K562 (cell line): ENCODE results near the gene DPCD. TPM values are rescaled to one million over a fixed set of nuclear protein-coding genes. Genes with fewer than 3 reads are reported as not detected.

Experiments used
- ATAC-seq: fragments of 200-7000 bp; cut with Tn5 transposase; 3 replicates; pipeline ENCODE4 v1.9.1; 2020; ENCODE audit warnings: moderate library complexity
- BruUV-seq: library from RNA; stranded (reverse); fragments of 400-500 nt; replicated peaks from 2 replicates; lab custom pipeline; 2021; lab: Mats Ljungman, UMichigan
- CTCF ChIA-PET: fragments of 300-600 bp; formaldehyde crosslinking; extraction: SDS; loops from one replicate; lab custom pipeline; 2021; ENCODE audit warnings: low intra/inter-chr PET ratio; lab: Yijun Ruan, JAX
- POLR2A ChIA-PET: fragments of 300-600, 350-650 bp; sonication (Branson Sonifier 250); formaldehyde crosslinking; extraction: SDS; loops from one replicate; lab custom pipeline; 2021; ENCODE audit warnings: antibody characterized with exemption, inconsistent platforms; lab: Yijun Ruan, JAX
- DNase-seq, 4 experiments: peaks; one replicate each; pipeline versions ENCODE4 v3.0.0 to v3.0.0-alpha.2; 2011 to 2018; ENCODE audit warnings: low spot score in 3 of 4, mixed read lengths in 3 of 4; ENCODE audit errors: extremely low read depth in 1 of 4
- FAIRE-seq: peaks from 2 replicates; lab custom pipeline; 2011; peaks lifted over from hg19 to GRCh38; lab: Jason Lieb, UNC
- H2AFZ ChIP-seq: 2 replicates; pipeline ENCODE4 v1.6.0; 2011; ENCODE audit warnings: low read depth, low read length, control low read depth, inconsistent platforms
- H3K27ac ChIP-seq: fragments of 200-600 bp; 3 replicates; pipeline ENCODE4 v1.8.0; 2011; ENCODE audit warnings: low read depth, mild to moderate bottlenecking, control low read depth, inconsistent platforms, low read length, moderate library complexity, mixed read lengths; ENCODE audit errors: extremely low read depth
- H3K27me3 ChIP-seq, 2 experiments: fragments of 300-600 bp in 1 of 2; 2 replicates in 1 of 2; 3 replicates in 1 of 2; pipeline versions ENCODE4 v1.6.0 to v1.8.0; 2011; ENCODE audit warnings: inconsistent platforms in 2 of 2, low read length in 2 of 2, mild to moderate bottlenecking in 1 of 2, mixed read lengths in 1 of 2, moderate library complexity in 1 of 2; ENCODE audit not compliant: control insufficient read depth in 2 of 2, insufficient read depth in 2 of 2
- H3K36me3 ChIP-seq: fragments of 300-600 bp; 3 replicates; pipeline ENCODE4 v1.8.0; 2011; ENCODE audit warnings: mild to moderate bottlenecking, low read length, inconsistent platforms; ENCODE audit not compliant: control insufficient read depth, insufficient read depth
- H3K4me1 ChIP-seq, 2 experiments: fragments of 200-600 bp in 1 of 2; replicated peaks in 1 of 2; 2 replicates in 1 of 2; 3 replicates in 1 of 2; pipeline versions ENCODE4 v1.5.1 to v1.8.0; 2011; ENCODE audit warnings: inconsistent platforms in 2 of 2, low read length in 2 of 2, mild to moderate bottlenecking in 1 of 2, mixed read lengths in 1 of 2, moderate library complexity in 1 of 2; ENCODE audit not compliant: control insufficient read depth in 2 of 2, insufficient read depth in 2 of 2
- H3K4me2 ChIP-seq: 2 replicates; pipeline ENCODE4 v1.6.1; 2011; ENCODE audit warnings: low read length, control low read depth, inconsistent platforms, mixed read lengths; ENCODE audit not compliant: insufficient read depth
- H3K4me3 ChIP-seq: fragments of 200-600 bp; sonication (generic), shearing (Covaris generic); 2 replicates; pipeline ENCODE4 v1.5.1; 2016; ENCODE audit warnings: control low read depth, inconsistent platforms
- H3K79me2 ChIP-seq: fragments of 200-600 bp; 3 replicates; pipeline ENCODE4 v1.8.0; 2011; ENCODE audit warnings: low read length, inconsistent platforms; ENCODE audit not compliant: control insufficient read depth, insufficient read depth
- H3K9ac ChIP-seq, 2 experiments: 2 replicates each; pipeline versions ENCODE4 v1.6.0 to v1.6.1; 2011; ENCODE audit warnings: low read depth in 2 of 2, low read length in 2 of 2, control low read depth in 1 of 2, inconsistent platforms in 1 of 2, mild to moderate bottlenecking in 1 of 2, mixed read lengths in 1 of 2; ENCODE audit not compliant: insufficient read depth in 1 of 2
- H3K9me1 ChIP-seq: one replicate; pipeline ENCODE4 v1.6.0; 2011; ENCODE audit warnings: inconsistent platforms, mild to moderate bottlenecking, low read length, moderate library complexity; ENCODE audit not compliant: control insufficient read depth, insufficient read depth
- H3K9me3 ChIP-seq: replicated peaks from 2 replicates; pipeline ENCODE4 v1.5.1; 2011; ENCODE audit warnings: low read depth, low read length, inconsistent platforms; ENCODE audit not compliant: control insufficient read depth, insufficient read depth
- H4K20me1 ChIP-seq: replicated peaks from 2 replicates; pipeline ENCODE4 v1.6.1; 2011; ENCODE audit warnings: low read length, inconsistent platforms, mixed read lengths; ENCODE audit not compliant: control insufficient read depth, insufficient read depth
- AFF4 ChIP-seq: sonication (generic); formaldehyde crosslinking; IDR thresholded peaks from 2 replicates; pipeline ENCODE4 v1.8.0; 2023; ENCODE audit warnings: mild to moderate bottlenecking, missing genetic modification reagents
- BRF1 ChIP-seq: IDR thresholded peaks from 3 replicates; pipeline ENCODE4 v1.6.1; 2011; ENCODE audit warnings: borderline replicate concordance, mild to moderate bottlenecking; ENCODE audit not compliant: insufficient read length; ENCODE audit errors: extremely low read depth
- DNMT1 ChIP-seq: fragments of 450-650 bp; IDR thresholded peaks from 2 replicates; pipeline ENCODE4 v1.6.1; 2016; ENCODE audit warnings: antibody characterized with exemption, mild to moderate bottlenecking
- MXI1 ChIP-seq: IDR thresholded peaks from 2 replicates; pipeline ENCODE4 v1.6.1; 2011; ENCODE audit warnings: low read depth, mild to moderate bottlenecking, improper control_type of control experiment, low read length
- RBM34 ChIP-seq: fragments of 200-400 bp; formaldehyde crosslinking; IDR thresholded peaks from 2 replicates; pipeline ENCODE4 v1.6.1; 2018; ENCODE audit warnings: low read length, borderline replicate concordance; ENCODE audit not compliant: insufficient read depth
- TCFL5 ChIP-seq: fragments of 250-450 bp; sonication (Bioruptor Pico); conservative IDR thresholded peaks from 2 replicates; pipeline ENCODE4 v1.6.1; 2021; ENCODE audit warnings: mild to moderate bottlenecking, moderate library complexity, matching md5 sums
- XRCC5 ChIP-seq: fragments of 200-400 bp; formaldehyde crosslinking; IDR thresholded peaks from 2 replicates; pipeline ENCODE4 v1.6.1; 2017; ENCODE audit warnings: low read depth, mild to moderate bottlenecking, low read length
- YBX1 ChIP-seq: fragments of 450-650 bp; IDR thresholded peaks from 2 replicates; pipeline ENCODE4 v1.7.1; 2016; ENCODE audit warnings: mild to moderate bottlenecking
- ZHX1 ChIP-seq: fragments of 150-350 bp; conservative IDR thresholded peaks from 2 replicates; pipeline ENCODE4 v1.6.1; 2014; ENCODE audit warnings: low read length
- ZKSCAN3 ChIP-seq: fragments of 250-450 bp; sonication (Bioruptor Pico); IDR thresholded peaks from 2 replicates; pipeline ENCODE4 v1.4.0; 2020
- ZKSCAN8 ChIP-seq: fragments of 200-800 bp; sonication (Bioruptor generic); IDR thresholded peaks from 2 replicates; pipeline ENCODE4 v1.6.1; 2016; ENCODE audit warnings: missing genetic modification characterization, missing compliant biosample characterization
- ZNF121 ChIP-seq: sonication (generic); formaldehyde crosslinking; conservative IDR thresholded peaks from 2 replicates; pipeline ENCODE4 v1.8.0; 2022; ENCODE audit warnings: missing genetic modification reagents
- ZNF197 ChIP-seq: fragments of 200-800 bp; sonication (Bioruptor generic); IDR thresholded peaks from 2 replicates; pipeline ENCODE4 v1.6.1; 2016; ENCODE audit warnings: low read depth, missing genetic modification characterization, missing compliant biosample characterization
- ZNF41 ChIP-seq: fragments of 250-450 bp; sonication (Bioruptor Pico); conservative IDR thresholded peaks from 2 replicates; pipeline ENCODE4 v1.4.0; 2020; ENCODE audit warnings: mild to moderate bottlenecking
- ZNF79 ChIP-seq: fragments of 250-450 bp; sonication (Bioruptor Pico); IDR thresholded peaks from 2 replicates; pipeline ENCODE4 v1.4.0; 2020; ENCODE audit warnings: low read depth, mild to moderate bottlenecking, moderate library complexity
- ZNF830 ChIP-seq: fragments of 250-450 bp; sonication (Bioruptor Pico); IDR thresholded peaks from 2 replicates; pipeline ENCODE4 v1.5.0; 2021; ENCODE audit warnings: mild to moderate bottlenecking
- WGBS: fragments of 100-300 bp; shearing (Covaris generic); methylation state at CpG from one replicate; pipeline ENCODE4 v1.1.6; 2016; ENCODE audit warnings: low coverage, mixed read lengths; ENCODE audit not compliant: insufficient coverage; ENCODE audit errors: missing lambda C conversion rate; 5-methylcytosine and 5-hydroxymethylcytosine counted together
- in situ Hi-C: fragments of 300-500 bp; cut with MboI; formaldehyde crosslinking; loops from 4 replicates; pipeline ENCODE4 v1.15.0; 2018; ENCODE audit warnings: inconsistent platforms, mixed read lengths
- intact Hi-C: fragments of 100-400 bp; cut with micrococcal nuclease; formaldehyde crosslinking; loops from 2 replicates; pipeline ENCODE4 v1.14.2; 2022
- polyA plus RNA-seq, 8 experiments: library from polyadenylated mRNA; depleted of rRNA in 4 of 8; stranded (reverse) in 5 of 8; unstranded in 3 of 8; fragments of >200 nt; fragmentation: Nextera tagmentation in 2 of 8; fragmentation: Illumina TruSeq in 1 of 8; extraction: Ambion mirVana in 2 of 8; extraction: Trizol in 1 of 8; gene quantifications; 2 replicates each; pipeline versions ENCODE4 v1.2.1 to v1.2.3, GENCODE V29; 2011 to 2014; ENCODE audit warnings: inconsistent platforms in 1 of 8, missing spikeins in 1 of 8
- total RNA-seq, 7 experiments: library from RNA; depleted of rRNA in 6 of 7; stranded (reverse); fragments of >200 nt in 6 of 7; fragmentation: Illumina TruSeq in 2 of 7; extraction: Trizol in 2 of 7; gene quantifications; 2 replicates each; pipeline versions ENCODE4 v1.2.1 to v1.2.3, GENCODE V29; 2011 to 2021; ENCODE audit warnings: low replicate concordance in 1 of 7

Gene DPCD
- total and polyA plus RNA-seq, 9 of the 15 experiments (the other 6 are each of a cell fraction or from before 2014, with no cell fraction given), result 12.1 to 45.2 (median 20.0) TPM

GRCh38 chr10:101629837-101630632 is 41.9 kb downstream of the DPCD start (continued):
- TF ChIP-seq YBX1 (no peak), ZNF830 (CRISPR knock-in tag) (no peak), AFF4 (CRISPR knock-in tag) (no peak), TCFL5 (CRISPR knock-in tag) (no peak), DNMT1 (no peak), ZNF79 (CRISPR knock-in tag) (no peak)
- TF ChIP-seq, all 486 proteins: peak for 0

GRCh38 chr10:101630633-101630920 is 42.5 kb downstream of the DPCD start:
- no peak overlapping the region for H3K27ac ChIP-seq
- in situ Hi-C loops, result no loop called here
- no TSS peak for BruUV-seq
- H3K4me2 ChIP-seq, result no peak overlapping the region
- TF ChIP-seq BRF1 (no peak), ZKSCAN3 (CRISPR knock-in tag) (no peak), RBM34 (no peak), ZKSCAN8 (CRISPR knock-in tag) (no peak), MXI1 (no peak), ZNF197 (no peak), XRCC5 (no peak), ZNF121 (CRISPR knock-in tag) (no peak), ZHX1 (no peak), ZNF41 (CRISPR knock-in tag) (no peak)
- TF ChIP-seq, all 486 proteins: peak for 0
- Histone ChIP-seq H3K27me3 (no peaks in the 10 kb centered on the region), H3K9me1 (no peaks in the 10 kb centered on the region), H3K4me3 (no peak overlapping the region), H3K36me3 (no peaks in the 10 kb centered on the region), H3K4me1 (no peaks in the 10 kb centered on the region), H4K20me1 (no peaks in the 10 kb centered on the region), H3K79me2 (no peaks in the 10 kb centered on the region), H2AFZ (no peak overlapping the region), H3K9me3 (no peaks in the 10 kb centered on the region), H3K9ac (no peak overlapping the region)
- intact Hi-C loops, result no loop called here
- ATAC-seq (no peak), DNase-seq (no peak), FAIRE-seq (no peak)
- ChIA-PET CTCF (no interaction called here), POLR2A (no interaction called here)
- WGBS, result 70% methylated on average over 1 of the region's 1 CpG
